IMR-90 (cell line): ENCODE results near the gene AKAP6. TPM values are rescaled to one million over a fixed set of nuclear protein-coding genes. Genes with fewer than 3 reads are reported as not detected.

ENCODE experiments used
- ATAC-seq: fragments of 200-7000 bp; cut with Tn5 transposase; 2 replicates; pipeline ENCODE4 v1.9.1; 2020; ENCODE audit warnings: low read depth, mild to moderate bottlenecking, moderate library complexity
- BruUV-seq: library from RNA; stranded (reverse); fragments of 400-500 nt; replicated peaks from 2 replicates; lab custom pipeline; 2021; lab: Mats Ljungman, UMichigan
- CTCF ChIA-PET: fragments of 300-600 bp; formaldehyde crosslinking; extraction: SDS; loops from one replicate; lab custom pipeline; 2021; ENCODE audit warnings: antibody characterized with exemption; lab: Yijun Ruan, JAX
- POLR2A ChIA-PET: fragments of 300-600 bp; sonication (Branson Sonifier 250); formaldehyde crosslinking; loops from one replicate; lab custom pipeline; 2022; ENCODE audit warnings: antibody characterized with exemption; ENCODE audit not compliant: unreplicated experiment; lab: Charles Lee
- DNase-seq: peaks from one replicate; pipeline ENCODE4 v3.0.0; 2013
- H2AFZ ChIP-seq: replicated peaks from 2 replicates; pipeline ENCODE3; 2013; ENCODE audit warnings: low read length, mild to moderate bottlenecking; ENCODE audit not compliant: poor library complexity
- H2AK5ac ChIP-seq: 2 replicates; pipeline ENCODE4 v1.6.1; 2013; ENCODE audit warnings: low read depth, low read length, inconsistent platforms
- H2AK9ac ChIP-seq: replicated peaks from 2 replicates; pipeline ENCODE3; 2013; ENCODE audit warnings: mild to moderate bottlenecking, low read depth, low read length, moderate library complexity; ENCODE audit not compliant: poor library complexity
- H2BK120ac ChIP-seq: 2 replicates; pipeline ENCODE4 v1.6.1; 2013; ENCODE audit warnings: low read depth, low read length, inconsistent platforms
- H2BK15ac ChIP-seq: 3 replicates; pipeline ENCODE4 v1.6.1; 2013; ENCODE audit warnings: low read depth, low read length, inconsistent platforms
- H2BK20ac ChIP-seq: 2 replicates; pipeline ENCODE4 v1.6.1; 2013; ENCODE audit warnings: low read depth, mild to moderate bottlenecking, inconsistent platforms, low read length, moderate library complexity
- H2BK5ac ChIP-seq: 2 replicates; pipeline ENCODE4 v1.6.1; 2013; ENCODE audit warnings: mild to moderate bottlenecking, low read depth, low read length, inconsistent platforms; ENCODE audit not compliant: poor library complexity, severe bottlenecking
- H3K14ac ChIP-seq: replicated peaks from 2 replicates; pipeline ENCODE4 v1.6.1; 2013; ENCODE audit warnings: low read depth, low read length, inconsistent platforms
- H3K18ac ChIP-seq: 2 replicates; pipeline ENCODE4 v1.6.1; 2013; ENCODE audit warnings: low read depth, low read length, control low read depth
- H3K23ac ChIP-seq: 2 replicates; pipeline ENCODE4 v1.6.1; 2013; ENCODE audit warnings: low read depth, low read length, inconsistent platforms
- H3K27ac ChIP-seq: 2 replicates; pipeline ENCODE4 v1.5.1; 2013; ENCODE audit warnings: mild to moderate bottlenecking, control low read depth, low read length; ENCODE audit not compliant: insufficient read depth
- H3K27me3 ChIP-seq: 2 replicates; pipeline ENCODE4 v1.6.1; 2013; ENCODE audit warnings: low read length; ENCODE audit not compliant: control insufficient read depth, insufficient read depth
- H3K36me3 ChIP-seq: 2 replicates; pipeline ENCODE4 v1.6.1; 2013; ENCODE audit warnings: low read length, mixed read lengths; ENCODE audit not compliant: control insufficient read depth, insufficient read depth
- H3K4ac ChIP-seq: 2 replicates; pipeline ENCODE4 v1.6.1; 2013; ENCODE audit warnings: low read depth, low read length, inconsistent platforms
- H3K4me1 ChIP-seq: 2 replicates; pipeline ENCODE4 v1.6.1; 2013; ENCODE audit warnings: low read length, mixed read lengths; ENCODE audit not compliant: control insufficient read depth, insufficient read depth
- H3K4me2 ChIP-seq: 2 replicates; pipeline ENCODE4 v1.6.1; 2013; ENCODE audit warnings: low read depth, mild to moderate bottlenecking, control low read depth, low read length, moderate library complexity
- H3K4me3 ChIP-seq: 2 replicates; pipeline ENCODE4 v1.5.1; 2013; ENCODE audit warnings: low read depth, mild to moderate bottlenecking, control low read depth, low read length, moderate library complexity; ENCODE audit not compliant: insufficient read depth
- H3K56ac ChIP-seq: 2 replicates; pipeline ENCODE4 v1.6.1; 2013; ENCODE audit warnings: low read length, inconsistent platforms; ENCODE audit not compliant: insufficient read depth; ENCODE audit errors: extremely low read depth
- H3K79me1 ChIP-seq, 2 experiments: 2 replicates each; pipeline ENCODE4 v1.6.1; 2013; ENCODE audit warnings: low read length in 2 of 2, inconsistent platforms in 1 of 2, low read depth in 1 of 2
- H3K9ac ChIP-seq: 2 replicates; pipeline ENCODE4 v1.6.1; 2013; ENCODE audit warnings: low read depth, low read length, control low read depth
- H3K9me1 ChIP-seq: 2 replicates; pipeline ENCODE4 v1.6.1; 2013; ENCODE audit warnings: low read length, inconsistent platforms; ENCODE audit not compliant: insufficient read depth
- H3K9me3 ChIP-seq: 2 replicates; pipeline ENCODE4 v1.6.1; 2013; ENCODE audit warnings: low read length; ENCODE audit not compliant: control insufficient read depth, insufficient read depth
- H4K20me1 ChIP-seq: 2 replicates; pipeline ENCODE4 v1.6.1; 2013; ENCODE audit warnings: low read length, inconsistent platforms; ENCODE audit not compliant: insufficient read depth
- H4K5ac ChIP-seq: 2 replicates; pipeline ENCODE4 v1.6.1; 2013; ENCODE audit warnings: mild to moderate bottlenecking, low read depth, low read length, control low read depth
- H4K8ac ChIP-seq, 2 experiments: 2 replicates each; pipeline ENCODE4 v1.6.1; 2013; ENCODE audit warnings: low read depth in 2 of 2, low read length in 2 of 2, control low read depth in 1 of 2, inconsistent platforms in 1 of 2
- H4K91ac ChIP-seq: 2 replicates; pipeline ENCODE4 v1.6.1; 2013; ENCODE audit warnings: low read depth, low read length, inconsistent platforms; ENCODE audit not compliant: insufficient read depth
- CHD1 ChIP-seq: IDR thresholded peaks from 2 replicates; pipeline ENCODE4 v1.6.1; 2012; ENCODE audit warnings: low read depth, low read length, improper control_type of control experiment
- MXI1 ChIP-seq: IDR thresholded peaks from 2 replicates; pipeline ENCODE4 v1.6.1; 2012; ENCODE audit warnings: low read depth, mild to moderate bottlenecking, low read length, moderate library complexity, borderline replicate concordance
- POLR2A ChIP-seq: IDR thresholded peaks from 2 replicates; pipeline ENCODE4 v1.6.1; 2012; ENCODE audit warnings: mild to moderate bottlenecking, low read depth, low read length
- RAD21 ChIP-seq: IDR thresholded peaks from 2 replicates; pipeline ENCODE4 v1.6.1; 2012; ENCODE audit warnings: low read length, improper control_type of control experiment
- SMC3 ChIP-seq: fragments of 150-350 bp; IDR thresholded peaks from 2 replicates; pipeline ENCODE4 v1.6.1; 2016; ENCODE audit warnings: low read depth, mild to moderate bottlenecking, antibody characterized with exemption, low read length, moderate library complexity
- WGBS, 2 experiments: methylation state at CpG; one replicate each; pipeline versions ENCODE4 v1.1.5 to v1.1.7; 2013; ENCODE audit warnings: missing lambda C conversion rate in 2 of 2; ENCODE audit not compliant: insufficient read length in 1 of 2; ENCODE audit errors: extremely low coverage in 2 of 2; 5-methylcytosine and 5-hydroxymethylcytosine counted together
- dilution Hi-C: fragments of 300-500 bp; cut with HindIII; formaldehyde crosslinking; loops from one replicate; pipeline ENCODE4 v1.14.3; 2018; ENCODE audit warnings: low sequenced_read_pairs; ENCODE audit not compliant: unreplicated experiment
- in situ Hi-C: fragments of 300-500 bp; cut with MboI; formaldehyde crosslinking; loops from 3 replicates; pipeline ENCODE4 v1.14.3; 2019; ENCODE audit warnings: low sequenced_read_pairs, inconsistent platforms, mixed read lengths
- intact Hi-C: fragments of 100-400 bp; cut with micrococcal nuclease; formaldehyde crosslinking; loops from 2 replicates; pipeline ENCODE4 v1.10.0; 2022
- polyA plus RNA-seq, 3 experiments: library from polyadenylated mRNA; depleted of rRNA; stranded (reverse); fragments of >200 nt; gene quantifications; 2 replicates each; pipeline ENCODE4 v1.2.3, GENCODE V29; 2012; ENCODE audit warnings: low replicate concordance in 1 of 3
- total RNA-seq: library from RNA; depleted of rRNA; stranded (reverse); fragments of >200 nt; gene quantifications from 2 replicates; pipeline ENCODE4 v1.2.3, GENCODE V29; 2012
- TF ChIP-seq, protein P1 (sequence below): conservative IDR thresholded peaks from 2 replicates; pipeline ENCODE4 v1.5.1; 2012; ENCODE audit warnings: mild to moderate bottlenecking, low read depth, low read length, improper control_type of control experiment

The AKAP6 gene
- total and polyA plus RNA-seq, 2 of the 4 experiments (the other 2 are of a cell fraction), result 0.22 to 1.6 TPM

DNA sequence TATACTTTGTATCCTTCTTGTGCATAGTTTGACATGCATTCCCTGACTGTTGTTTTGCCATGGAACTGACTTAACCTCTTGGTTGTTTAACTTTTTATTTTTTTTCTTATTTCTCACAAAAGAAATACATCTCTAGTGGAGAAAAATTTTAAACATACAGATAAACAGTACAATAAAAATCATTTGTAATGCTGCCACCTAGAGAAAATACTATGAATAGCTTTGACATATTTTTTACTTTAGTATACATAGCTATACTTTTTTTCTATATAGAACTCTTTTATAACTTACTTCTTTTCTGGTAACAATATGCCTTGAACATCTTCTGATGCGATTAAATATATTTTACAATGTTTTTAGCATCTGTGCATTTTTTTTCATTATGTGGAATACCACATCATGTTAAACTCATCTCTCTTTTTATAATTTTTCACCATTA is 184.5 kb downstream of the AKAP6 start:
- Histone ChIP-seq H3K4me3 (no peak overlapping the region), H4K91ac (peak overlapping the region; percentile 21; the same call in 1 of the 2 replicates), H3K9ac (peak overlapping the region; percentile 19; the same call in 1 of the 2 replicates), H4K20me1 (no peaks in the 10 kb centered on the region), H2AFZ (no peak overlapping the region), H3K27ac (no peak overlapping the region), H4K5ac (peak overlapping the region; percentile 78; the same call in 1 of the 2 replicates), H3K36me3 (no peaks in the 10 kb centered on the region), H3K4me2 (peak overlapping the region; percentile 50; the same call in 1 of the 2 replicates), H2AK9ac (no peak overlapping the region), H3K18ac (peak overlapping the region; percentile 75; the same call in 1 of the 2 replicates), H3K27me3 (peaks cover 2% of the 10 kb centered on the region; the same call in 1 of the 2 replicates), H3K4ac (peak overlapping the region; percentile 0; the same call in 1 of the 2 replicates), H4K8ac (no peak overlapping the region; a peak in 1 of 4 replicates), H3K4me1 (peaks cover 9% of the 10 kb centered on the region), H3K9me1 (no peaks in the 10 kb centered on the region), H2BK120ac (peak overlapping the region; percentile 32; the same call in 1 of the 2 replicates), H2BK20ac (peak overlapping the region; percentile 73; the same call in 1 of the 2 replicates), H3K79me1 (no peaks in the 10 kb centered on the region), H2BK5ac (peak overlapping the region; percentile 43), H3K23ac (no peak overlapping the region), H3K14ac (no peak overlapping the region), H2BK15ac (peak overlapping the region; percentile 12; the same call in 1 of the 3 replicates), H3K56ac (no peak overlapping the region), H3K9me3 (no peaks in the 10 kb centered on the region), H2AK5ac (no peak overlapping the region)
- dilution Hi-C loops (no loop called here), intact Hi-C loops (loop anchor here (1.0 to 5.0 kb wide), 4 partner anchors 44 to 437 kb away; no protein-coding TSS in a partner anchor), in situ Hi-C loops (no loop called here)
- peak; percentile 15 for DNase-seq
- TF ChIP-seq RAD21 (peak; percentile 32), SMC3 (peak; percentile 28), CHD1 (no peak), MXI1 (no peak), POLR2A (no peak)
- TF ChIP-seq, protein P1, sequence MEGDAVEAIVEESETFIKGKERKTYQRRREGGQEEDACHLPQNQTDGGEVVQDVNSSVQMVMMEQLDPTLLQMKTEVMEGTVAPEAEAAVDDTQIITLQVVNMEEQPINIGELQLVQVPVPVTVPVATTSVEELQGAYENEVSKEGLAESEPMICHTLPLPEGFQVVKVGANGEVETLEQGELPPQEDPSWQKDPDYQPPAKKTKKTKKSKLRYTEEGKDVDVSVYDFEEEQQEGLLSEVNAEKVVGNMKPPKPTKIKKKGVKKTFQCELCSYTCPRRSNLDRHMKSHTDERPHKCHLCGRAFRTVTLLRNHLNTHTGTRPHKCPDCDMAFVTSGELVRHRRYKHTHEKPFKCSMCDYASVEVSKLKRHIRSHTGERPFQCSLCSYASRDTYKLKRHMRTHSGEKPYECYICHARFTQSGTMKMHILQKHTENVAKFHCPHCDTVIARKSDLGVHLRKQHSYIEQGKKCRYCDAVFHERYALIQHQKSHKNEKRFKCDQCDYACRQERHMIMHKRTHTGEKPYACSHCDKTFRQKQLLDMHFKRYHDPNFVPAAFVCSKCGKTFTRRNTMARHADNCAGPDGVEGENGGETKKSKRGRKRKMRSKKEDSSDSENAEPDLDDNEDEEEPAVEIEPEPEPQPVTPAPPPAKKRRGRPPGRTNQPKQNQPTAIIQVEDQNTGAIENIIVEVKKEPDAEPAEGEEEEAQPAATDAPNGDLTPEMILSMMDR, result peak; percentile 49
- no CpG with 5 or more reads among the region's 1 CpG for WGBS, 2 experiments
- no TSS peak for BruUV-seq
- ChIA-PET CTCF (interaction anchor here (0.6 to 1.8 kb wide), 12 partner anchors 12 to 473 kb away, joined by 3 to 8 read pairs (median 3); no protein-coding TSS in a partner anchor), POLR2A (interaction anchor here (0.7 kb wide), 1 partner anchor 46 kb away, joined by 5 read pairs; no protein-coding TSS in a partner anchor)
- no peak for ATAC-seq
